Forelimb muscle (tissue), 1 donor: ENCODE results near the gene TOPAZ1. TPM values are rescaled to one million over a fixed set of nuclear protein-coding genes. Genes with fewer than 3 reads are reported as not detected.
"Not testable (repeated sequence)": the region's sequence is repeated elsewhere in the genome, so short reads cannot be mapped to it uniquely, and the experiment has no call there.

Experiments used
- DNase-seq: peaks from one replicate; pipeline ENCODE4 v3.0.0-alpha.2; 2013; ENCODE audit warnings: low read depth
- polyA plus RNA-seq: library from polyadenylated mRNA; unstranded; fragments of 120-200 nt; gene quantifications from one replicate; pipeline ENCODE4 v1.2.1, GENCODE V29; 2013; ENCODE audit not compliant: insufficient read length

TOPAZ1 gene
- polyA plus RNA-seq, 1 donor: not detected

GRCh38 chr3:44330444-44330843 lies 88.8 kb downstream of the TOPAZ1 start:
- no peak for DNase-seq

- no peak for DNase-seq
Observed at GRCh38 chr3:44334326-44334725, 92.6 kb downstream of the TOPAZ1 start.

- DNase-seq: no peak
Observed at GRCh38 chr3:44337248-44337785, 95.6 kb downstream of the TOPAZ1 start.

- peak; percentile 93 for DNase-seq
Observed at GRCh38 chr3:44338010-44338827, 96.5 kb downstream of the TOPAZ1 start, which contains the start of gene TCAIM. Gene TCAIM, plus strand, starts transcription at chr3:44338766. Its CDS starts 16,017 bp downstream, at chr3:44354783.

GRCh38 chr3:44338828-44339127 lies 97.1 kb downstream of the TOPAZ1 start:
- DNase-seq: no peak

- no peak for DNase-seq
Observed at GRCh38 chr3:44339181-44340057, 97.7 kb downstream of the TOPAZ1 start.

- DNase-seq: no peak
Observed at GRCh38 chr3:44340058-44340395, 98.3 kb downstream of the TOPAZ1 start.

- DNase-seq: no peak
Observed at GRCh38 chr3:44342176-44342790, 100.6 kb downstream of the TOPAZ1 start.

GRCh38 chr3:44343421-44343820 lies 101.7 kb downstream of the TOPAZ1 start:
- no peak for DNase-seq

- DNase-seq: not testable (repeated sequence)
Observed at GRCh38 chr3:44346590-44346989, 104.9 kb downstream of the TOPAZ1 start.

- DNase-seq: no peak
Observed at GRCh38 chr3:44348993-44349392, 107.3 kb downstream of the TOPAZ1 start.

- DNase-seq: no peak
Observed at GRCh38 chr3:44353355-44353924, 111.8 kb downstream of the TOPAZ1 start.

- DNase-seq: no peak
Observed at GRCh38 chr3:44355362-44356033, 113.8 kb downstream of the TOPAZ1 start.

- DNase-seq: no peak
Observed at GRCh38 chr3:44359146-44359751, 117.6 kb downstream of the TOPAZ1 start.

GRCh38 chr3:44363591-44363990 lies 121.9 kb downstream of the TOPAZ1 start:
- no peak for DNase-seq

GRCh38 chr3:44365952-44366351 lies 124.3 kb downstream of the TOPAZ1 start:
- DNase-seq: no peak

GRCh38 chr3:44375450-44375849 lies 133.8 kb downstream of the TOPAZ1 start:
- DNase-seq: no peak
